HEK293 (cell line): ENCODE measurements around the gene SPIRE2.

Source experiments
- BCL11B ChIP-seq: fragments of 450-650 bp; formaldehyde crosslinking; IDR thresholded peaks from 2 replicates; pipeline ENCODE4 v1.5.1; 2016; ENCODE audit warnings: low read depth, missing biosample characterization, missing genetic modification characterization
- GLIS1 ChIP-seq: fragments of 450-650 bp; formaldehyde crosslinking; IDR thresholded peaks from 2 replicates; pipeline ENCODE4 v1.5.1; 2016; ENCODE audit warnings: missing biosample characterization, missing genetic modification characterization
- GLIS2 ChIP-seq: fragments of 450-650 bp; formaldehyde crosslinking; IDR thresholded peaks from 2 replicates; pipeline ENCODE4 v1.5.1; 2016; ENCODE audit warnings: missing biosample characterization, missing genetic modification characterization
- KLF16 ChIP-seq: fragments of 450-650 bp; formaldehyde crosslinking; IDR thresholded peaks from 2 replicates; pipeline ENCODE4 v1.5.1; 2017; ENCODE audit warnings: missing biosample characterization, missing genetic modification characterization
- KLF17 ChIP-seq: fragments of 450-650 bp; formaldehyde crosslinking; IDR thresholded peaks from 2 replicates; pipeline ENCODE4 v1.5.1; 2016; ENCODE audit warnings: missing biosample characterization, missing genetic modification characterization
- KLF8 ChIP-seq: fragments of 450-650 bp; formaldehyde crosslinking; IDR thresholded peaks from 2 replicates; pipeline ENCODE4 v1.5.1; 2016; ENCODE audit warnings: missing biosample characterization, missing genetic modification characterization
- KLF9 ChIP-seq: fragments of 450-650 bp; formaldehyde crosslinking; IDR thresholded peaks from 2 replicates; pipeline ENCODE4 v1.5.1; 2016; ENCODE audit warnings: missing biosample characterization, missing genetic modification characterization, low read depth
- SP3 ChIP-seq: fragments of 450-650 bp; formaldehyde crosslinking; IDR thresholded peaks from 2 replicates; pipeline ENCODE4 v1.5.1; 2016; ENCODE audit warnings: missing biosample characterization, missing genetic modification characterization
- ZBTB1 ChIP-seq: fragments of 450-650 bp; formaldehyde crosslinking; IDR thresholded peaks from 2 replicates; pipeline ENCODE4 v1.5.1; 2016; ENCODE audit warnings: missing biosample characterization, missing genetic modification characterization
- ZBTB20 ChIP-seq: fragments of 450-650 bp; formaldehyde crosslinking; IDR thresholded peaks from 2 replicates; pipeline ENCODE4 v1.5.1; 2016; ENCODE audit warnings: missing biosample characterization, missing genetic modification characterization
- ZFHX2 ChIP-seq: fragments of 450-650 bp; formaldehyde crosslinking; conservative IDR thresholded peaks from 2 replicates; pipeline ENCODE4 v1.5.1; 2016; ENCODE audit warnings: missing biosample characterization, missing genetic modification characterization
- ZFP3 ChIP-seq: fragments of 450-650 bp; formaldehyde crosslinking; IDR thresholded peaks from 2 replicates; pipeline ENCODE4 v1.5.1; 2016; ENCODE audit warnings: low read depth, missing biosample characterization, missing genetic modification characterization
- ZFP41 ChIP-seq: fragments of 450-650 bp; formaldehyde crosslinking; IDR thresholded peaks from 2 replicates; pipeline ENCODE4 v1.5.1; 2016; ENCODE audit warnings: missing biosample characterization, missing genetic modification characterization, borderline replicate concordance
- ZFP69B ChIP-seq: fragments of 450-650 bp; formaldehyde crosslinking; IDR thresholded peaks from 2 replicates; pipeline ENCODE4 v1.5.1; 2016; ENCODE audit warnings: missing biosample characterization, missing genetic modification characterization
- ZNF16 ChIP-seq: fragments of 450-650 bp; formaldehyde crosslinking; IDR thresholded peaks from 2 replicates; pipeline ENCODE4 v1.5.1; 2016; ENCODE audit warnings: low read depth, missing biosample characterization, missing genetic modification characterization
- ZNF223 ChIP-seq: fragments of 450-650 bp; formaldehyde crosslinking; IDR thresholded peaks from 2 replicates; pipeline ENCODE4 v1.5.1; 2016; ENCODE audit warnings: missing biosample characterization, missing genetic modification characterization
- ZNF23 ChIP-seq: fragments of 450-650 bp; formaldehyde crosslinking; IDR thresholded peaks from 2 replicates; pipeline ENCODE4 v1.5.1; 2016; ENCODE audit warnings: missing biosample characterization, missing genetic modification characterization, borderline replicate concordance
- ZNF521 ChIP-seq: fragments of 450-650 bp; formaldehyde crosslinking; IDR thresholded peaks from 2 replicates; pipeline ENCODE4 v1.5.1; 2017; ENCODE audit warnings: missing biosample characterization, mild to moderate bottlenecking, missing genetic modification characterization
- ZNF629 ChIP-seq: fragments of 450-650 bp; formaldehyde crosslinking; IDR thresholded peaks from 2 replicates; pipeline ENCODE4 v1.5.1; 2017; ENCODE audit warnings: missing biosample characterization, missing genetic modification characterization
- ZNF645 ChIP-seq: fragments of 450-650 bp; formaldehyde crosslinking; IDR thresholded peaks from 2 replicates; pipeline ENCODE4; 2016; ENCODE audit warnings: missing biosample characterization, missing genetic modification characterization
- ZNF701 ChIP-seq: fragments of 450-650 bp; formaldehyde crosslinking; IDR thresholded peaks from 2 replicates; pipeline ENCODE4 v1.5.1; 2016; ENCODE audit warnings: missing biosample characterization, missing genetic modification characterization
- ZNF776 ChIP-seq: fragments of 450-650 bp; formaldehyde crosslinking; IDR thresholded peaks from 2 replicates; pipeline ENCODE4 v1.5.0; 2017; ENCODE audit warnings: missing biosample characterization, missing genetic modification characterization, borderline replicate concordance
- ZNF791 ChIP-seq: fragments of 450-650 bp; formaldehyde crosslinking; IDR thresholded peaks from 2 replicates; pipeline ENCODE4 v1.5.1; 2016; ENCODE audit warnings: missing biosample characterization, missing genetic modification characterization
- ZXDB ChIP-seq: fragments of 450-650 bp; formaldehyde crosslinking; IDR thresholded peaks from 2 replicates; pipeline ENCODE4 v1.5.1; 2016; ENCODE audit warnings: missing biosample characterization, missing genetic modification characterization
- TF ChIP-seq, protein P1 (sequence below): fragments of 450-650 bp; formaldehyde crosslinking; IDR thresholded peaks from 2 replicates; pipeline ENCODE4 v1.5.1; 2016; ENCODE audit warnings: missing biosample characterization, missing genetic modification characterization, borderline replicate concordance
- TF ChIP-seq, protein P2 (sequence below): fragments of 450-650 bp; formaldehyde crosslinking; IDR thresholded peaks from 2 replicates; pipeline ENCODE4 v1.5.1; 2016; ENCODE audit warnings: missing biosample characterization, missing genetic modification characterization
- TF ChIP-seq, protein P3 (sequence below): fragments of 450-650 bp; formaldehyde crosslinking; IDR thresholded peaks from 2 replicates; pipeline ENCODE4 v1.5.1; 2016; ENCODE audit warnings: missing biosample characterization, missing genetic modification characterization
- TF ChIP-seq, protein P4 (sequence below): fragments of 450-650 bp; formaldehyde crosslinking; IDR thresholded peaks from 2 replicates; pipeline ENCODE4 v1.5.1; 2016; ENCODE audit warnings: missing biosample characterization, missing genetic modification characterization

Gene SPIRE2

DNA sequence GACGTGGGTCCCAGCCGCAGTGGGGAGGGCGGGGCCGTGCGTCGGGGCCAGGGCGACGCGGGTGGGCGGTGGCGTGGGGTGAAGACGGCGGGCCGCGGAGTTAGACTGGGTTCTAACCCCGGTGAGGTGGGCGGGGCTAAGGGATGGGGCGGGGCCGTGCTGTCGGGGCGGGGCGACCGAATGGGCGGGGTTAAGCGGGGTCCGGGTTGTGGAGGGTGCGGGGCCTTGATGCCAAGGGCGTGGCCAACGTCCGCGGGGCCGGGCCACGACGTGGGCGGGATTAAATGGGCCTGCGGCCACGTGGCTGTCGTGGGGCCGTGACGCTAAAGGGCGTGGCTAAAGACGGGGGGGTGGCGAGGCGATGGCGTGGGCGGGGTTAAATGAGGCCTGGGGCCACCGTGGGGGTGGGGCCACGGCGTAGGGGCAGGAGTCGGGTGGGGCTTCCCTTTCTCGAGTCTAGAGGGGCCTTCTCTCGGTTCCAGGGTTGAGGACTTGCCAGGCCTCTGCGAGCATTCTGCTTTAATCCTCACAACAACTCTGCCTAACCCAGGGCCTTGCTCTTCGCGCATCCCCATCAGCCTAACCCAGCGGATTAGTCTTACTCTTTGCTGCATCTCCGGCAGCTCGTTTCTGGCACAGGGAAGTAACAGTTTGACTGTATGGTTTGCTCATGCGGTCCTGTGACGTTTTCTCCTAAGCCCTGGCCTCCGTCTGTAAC lies 45.9 kb downstream of the SPIRE2 start (continued):
- peak; percentile 12; the same call in 1 of the 2 replicates for TF ChIP-seq KLF17 (tag by site-specific recombination)
- no peak for TF ChIP-seq ZNF791 (tag by site-specific recombination)
- TF ChIP-seq ZNF16 = no peak
- peak; percentile 91 for TF ChIP-seq SP3 (tag by site-specific recombination)
- TF ChIP-seq GLIS1 (tag by site-specific recombination) = peak; percentile 17; the same call in 1 of the 2 replicates
- TF ChIP-seq ZBTB20 (tag by site-specific recombination) = peak; percentile 55; the same call in 1 of the 2 replicates
- 0 out of 2 replicates have a peak, but pooled peaks have one; percentile 34 for TF ChIP-seq ZFP3 (tag by site-specific recombination)
- peak; percentile 70; the same call in 1 of the 2 replicates for TF ChIP-seq GLIS2 (tag by site-specific recombination)
- TF ChIP-seq BCL11B (tag by site-specific recombination) = peak; percentile 58; the same call in 1 of the 2 replicates
- TF ChIP-seq ZNF629 (tag by site-specific recombination) = peak; percentile 2; the same call in 1 of the 2 replicates
- TF ChIP-seq ZBTB1 (tag by site-specific recombination) = no peak
- TF ChIP-seq ZNF776 (tag by site-specific recombination) = no peak
- peak; percentile 96 for TF ChIP-seq ZFHX2 (tag by site-specific recombination)
- peak; percentile 88 for TF ChIP-seq KLF9
- no peak for TF ChIP-seq ZNF701 (tag by site-specific recombination)
- no peak for TF ChIP-seq ZNF645
- TF ChIP-seq ZFP69B (tag by site-specific recombination) = peak; percentile 50; the same call in 1 of the 2 replicates
- TF ChIP-seq ZFP41 = no peak
- TF ChIP-seq, protein P1, sequence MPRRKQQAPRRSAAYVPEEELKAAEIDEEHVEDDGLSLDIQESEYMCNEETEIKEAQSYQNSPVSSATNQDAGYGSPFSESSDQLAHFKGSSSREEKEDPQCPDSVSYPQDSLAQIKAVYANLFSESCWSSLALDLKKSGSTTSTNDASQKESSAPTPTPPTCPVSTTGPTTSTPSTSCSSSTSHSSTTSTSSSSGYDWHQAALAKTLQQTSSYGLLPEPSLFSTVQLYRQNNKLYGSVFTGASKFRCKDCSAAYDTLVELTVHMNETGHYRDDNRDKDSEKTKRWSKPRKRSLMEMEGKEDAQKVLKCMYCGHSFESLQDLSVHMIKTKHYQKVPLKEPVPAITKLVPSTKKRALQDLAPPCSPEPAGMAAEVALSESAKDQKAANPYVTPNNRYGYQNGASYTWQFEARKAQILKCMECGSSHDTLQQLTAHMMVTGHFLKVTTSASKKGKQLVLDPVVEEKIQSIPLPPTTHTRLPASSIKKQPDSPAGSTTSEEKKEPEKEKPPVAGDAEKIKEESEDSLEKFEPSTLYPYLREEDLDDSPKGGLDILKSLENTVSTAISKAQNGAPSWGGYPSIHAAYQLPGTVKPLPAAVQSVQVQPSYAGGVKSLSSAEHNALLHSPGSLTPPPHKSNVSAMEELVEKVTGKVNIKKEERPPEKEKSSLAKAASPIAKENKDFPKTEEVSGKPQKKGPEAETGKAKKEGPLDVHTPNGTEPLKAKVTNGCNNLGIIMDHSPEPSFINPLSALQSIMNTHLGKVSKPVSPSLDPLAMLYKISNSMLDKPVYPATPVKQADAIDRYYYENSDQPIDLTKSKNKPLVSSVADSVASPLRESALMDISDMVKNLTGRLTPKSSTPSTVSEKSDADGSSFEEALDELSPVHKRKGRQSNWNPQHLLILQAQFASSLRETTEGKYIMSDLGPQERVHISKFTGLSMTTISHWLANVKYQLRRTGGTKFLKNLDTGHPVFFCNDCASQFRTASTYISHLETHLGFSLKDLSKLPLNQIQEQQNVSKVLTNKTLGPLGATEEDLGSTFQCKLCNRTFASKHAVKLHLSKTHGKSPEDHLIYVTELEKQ (tag by site-specific recombination) = no peak
- no peak for TF ChIP-seq ZNF521 (tag by site-specific recombination)
- TF ChIP-seq, protein P2, sequence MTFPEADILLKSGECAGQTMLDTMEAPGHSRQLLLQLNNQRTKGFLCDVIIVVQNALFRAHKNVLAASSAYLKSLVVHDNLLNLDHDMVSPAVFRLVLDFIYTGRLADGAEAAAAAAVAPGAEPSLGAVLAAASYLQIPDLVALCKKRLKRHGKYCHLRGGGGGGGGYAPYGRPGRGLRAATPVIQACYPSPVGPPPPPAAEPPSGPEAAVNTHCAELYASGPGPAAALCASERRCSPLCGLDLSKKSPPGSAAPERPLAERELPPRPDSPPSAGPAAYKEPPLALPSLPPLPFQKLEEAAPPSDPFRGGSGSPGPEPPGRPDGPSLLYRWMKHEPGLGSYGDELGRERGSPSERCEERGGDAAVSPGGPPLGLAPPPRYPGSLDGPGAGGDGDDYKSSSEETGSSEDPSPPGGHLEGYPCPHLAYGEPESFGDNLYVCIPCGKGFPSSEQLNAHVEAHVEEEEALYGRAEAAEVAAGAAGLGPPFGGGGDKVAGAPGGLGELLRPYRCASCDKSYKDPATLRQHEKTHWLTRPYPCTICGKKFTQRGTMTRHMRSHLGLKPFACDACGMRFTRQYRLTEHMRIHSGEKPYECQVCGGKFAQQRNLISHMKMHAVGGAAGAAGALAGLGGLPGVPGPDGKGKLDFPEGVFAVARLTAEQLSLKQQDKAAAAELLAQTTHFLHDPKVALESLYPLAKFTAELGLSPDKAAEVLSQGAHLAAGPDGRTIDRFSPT = peak; percentile 86
- TF ChIP-seq ZNF223 (tag by site-specific recombination) = no peak
- TF ChIP-seq KLF8 (tag by site-specific recombination) = peak; percentile 56; the same call in 1 of the 2 replicates
- TF ChIP-seq KLF16 (tag by site-specific recombination) = peak; percentile 60; the same call in 1 of the 2 replicates
- TF ChIP-seq ZNF23 (tag by site-specific recombination) = no peak
- TF ChIP-seq ZXDB (tag by site-specific recombination) = peak; percentile 19; the same call in 1 of the 2 replicates
- TF ChIP-seq, protein P3, sequence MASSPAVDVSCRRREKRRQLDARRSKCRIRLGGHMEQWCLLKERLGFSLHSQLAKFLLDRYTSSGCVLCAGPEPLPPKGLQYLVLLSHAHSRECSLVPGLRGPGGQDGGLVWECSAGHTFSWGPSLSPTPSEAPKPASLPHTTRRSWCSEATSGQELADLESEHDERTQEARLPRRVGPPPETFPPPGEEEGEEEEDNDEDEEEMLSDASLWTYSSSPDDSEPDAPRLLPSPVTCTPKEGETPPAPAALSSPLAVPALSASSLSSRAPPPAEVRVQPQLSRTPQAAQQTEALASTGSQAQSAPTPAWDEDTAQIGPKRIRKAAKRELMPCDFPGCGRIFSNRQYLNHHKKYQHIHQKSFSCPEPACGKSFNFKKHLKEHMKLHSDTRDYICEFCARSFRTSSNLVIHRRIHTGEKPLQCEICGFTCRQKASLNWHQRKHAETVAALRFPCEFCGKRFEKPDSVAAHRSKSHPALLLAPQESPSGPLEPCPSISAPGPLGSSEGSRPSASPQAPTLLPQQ (tag by site-specific recombination) = peak; percentile 77
- TF ChIP-seq, protein P4, sequence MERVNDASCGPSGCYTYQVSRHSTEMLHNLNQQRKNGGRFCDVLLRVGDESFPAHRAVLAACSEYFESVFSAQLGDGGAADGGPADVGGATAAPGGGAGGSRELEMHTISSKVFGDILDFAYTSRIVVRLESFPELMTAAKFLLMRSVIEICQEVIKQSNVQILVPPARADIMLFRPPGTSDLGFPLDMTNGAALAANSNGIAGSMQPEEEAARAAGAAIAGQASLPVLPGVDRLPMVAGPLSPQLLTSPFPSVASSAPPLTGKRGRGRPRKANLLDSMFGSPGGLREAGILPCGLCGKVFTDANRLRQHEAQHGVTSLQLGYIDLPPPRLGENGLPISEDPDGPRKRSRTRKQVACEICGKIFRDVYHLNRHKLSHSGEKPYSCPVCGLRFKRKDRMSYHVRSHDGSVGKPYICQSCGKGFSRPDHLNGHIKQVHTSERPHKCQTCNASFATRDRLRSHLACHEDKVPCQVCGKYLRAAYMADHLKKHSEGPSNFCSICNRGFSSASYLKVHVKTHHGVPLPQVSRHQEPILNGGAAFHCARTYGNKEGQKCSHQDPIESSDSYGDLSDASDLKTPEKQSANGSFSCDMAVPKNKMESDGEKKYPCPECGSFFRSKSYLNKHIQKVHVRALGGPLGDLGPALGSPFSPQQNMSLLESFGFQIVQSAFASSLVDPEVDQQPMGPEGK (tag by site-specific recombination) = peak; percentile 85
